SH-SY5Y (cell line): ENCODE measurements around the gene RASIP1.

ENCODE experiments used
- GATA2 ChIP-seq: IDR thresholded peaks from 2 replicates; pipeline ENCODE4 v1.6.1; 2011; ENCODE audit warnings: mild to moderate bottlenecking, low read depth, low read length
- GATA3 ChIP-seq: IDR thresholded peaks from 2 replicates; pipeline ENCODE4 v1.6.1; 2011; ENCODE audit warnings: low read depth, mild to moderate bottlenecking, low read length, moderate library complexity

DNA sequence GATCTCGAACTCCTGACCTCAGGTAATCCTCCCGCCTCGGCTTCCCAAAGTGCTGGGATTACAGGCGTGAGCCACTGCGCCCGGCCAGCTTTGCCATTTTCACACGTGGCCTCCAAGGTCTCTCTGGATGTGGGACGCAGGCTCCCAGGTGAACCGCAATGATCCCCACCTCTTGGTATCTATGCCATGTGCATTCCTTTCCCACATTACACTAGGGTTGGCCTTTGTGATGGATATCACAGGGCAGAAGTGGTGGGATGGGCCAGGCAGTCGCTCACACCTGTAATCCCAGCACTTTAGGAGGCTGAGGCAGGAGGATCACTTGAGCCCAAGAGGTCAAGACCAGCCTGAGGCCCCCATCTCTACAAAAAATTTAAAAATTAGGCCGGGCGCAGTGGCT, 37.3 kb upstream of the RASIP1 start:
- no peak for TF ChIP-seq GATA2
- TF ChIP-seq GATA3: no peak
